Dermis microvascular lymphatic vessel endothelial cell (primary cell): ENCODE data around the gene GBGT1. TPM values are rescaled to one million over a fixed set of nuclear protein-coding genes. Genes with fewer than 3 reads are reported as not detected.

Experiments
- DNase-seq, 2 donors: peaks; one replicate each; pipeline versions ENCODE4 v3.0.0 to v3.0.0-alpha.2; 2010; ENCODE audit warnings: low read depth in 2 of 2
- total RNA-seq: library from RNA; depleted of rRNA; stranded (reverse); fragments of >200 nt; gene quantifications from 2 replicates; pipeline ENCODE4 v1.2.1, GENCODE V29; 2014

The GBGT1 gene
- total RNA-seq, 1 donor from 2014 or later, result 21.3 TPM

- DNase-seq, result no peak
Observed at GRCh38 chr9:133115604-133116345, 47.9 kb downstream of the GBGT1 start.

- no peak for DNase-seq
Observed at GRCh38 chr9:133114886-133115603, 48.7 kb downstream of the GBGT1 start.

GRCh38 chr9:133113949-133114885 lies 49.5 kb downstream of the GBGT1 start:
- DNase-seq, result no peak

GRCh38 chr9:133113163-133113948 lies 50.4 kb downstream of the GBGT1 start:
- DNase-seq, result peak in 1 of 2 donors; percentile 44

- DNase-seq, result no peak
Observed at GRCh38 chr9:133112663-133113026, 51.1 kb downstream of the GBGT1 start.

GRCh38 chr9:133111808-133112662 lies 51.7 kb downstream of the GBGT1 start:
- no peak for DNase-seq

- DNase-seq, result no peak
Observed at GRCh38 chr9:133109931-133110650, 53.6 kb downstream of the GBGT1 start.

GRCh38 chr9:133108794-133109641 lies 54.7 kb downstream of the GBGT1 start:
- no peak for DNase-seq

GRCh38 chr9:133107961-133108793 lies 55.5 kb downstream of the GBGT1 start:
- no peak for DNase-seq

- no peak for DNase-seq
Observed at GRCh38 chr9:133107245-133107722, 56.4 kb downstream of the GBGT1 start.

- DNase-seq, result no peak
Observed at GRCh38 chr9:133106511-133107244, 57.0 kb downstream of the GBGT1 start.

- no peak for DNase-seq
Observed at GRCh38 chr9:133105461-133105770, 58.3 kb downstream of the GBGT1 start.

GRCh38 chr9:133104718-133105460 lies 58.8 kb downstream of the GBGT1 start:
- DNase-seq, result no peak

GRCh38 chr9:133103987-133104505 lies 59.7 kb downstream of the GBGT1 start:
- DNase-seq, result no peak

- DNase-seq, result peak in 1 of 2 donors; percentile 45
Observed at GRCh38 chr9:133103183-133103986, 60.3 kb downstream of the GBGT1 start.
